GM03348 (cell line): ENCODE measurements around the gene PPAT.
"Not testable (repeated sequence)": the region's sequence is repeated elsewhere in the genome, so short reads cannot be mapped to it uniquely, and the experiment has no call there.

Experiments
- DNase-seq: peaks from one replicate; pipeline ENCODE4 v3.0.0; 2012; ENCODE audit warnings: low spot score

PPAT gene

GRCh38 chr4:56386091-56386490 is 49.3 kb downstream of the PPAT start:
- DNase-seq: no peak

GRCh38 chr4:56375458-56375857 is 60.0 kb downstream of the PPAT start:
- no peak for DNase-seq

- DNase-seq: no peak
Measured at GRCh38 chr4:56374956-56375355, 60.5 kb downstream of the PPAT start.

- DNase-seq: no peak
Measured at GRCh38 chr4:56372774-56373173, 62.6 kb downstream of the PPAT start.

GRCh38 chr4:56371426-56372220 is 63.8 kb downstream of the PPAT start:
- no peak for DNase-seq

- no peak for DNase-seq
Measured at GRCh38 chr4:56370377-56370776, 65.0 kb downstream of the PPAT start.

GRCh38 chr4:56362981-56363380 is 72.4 kb downstream of the PPAT start:
- DNase-seq: not testable (repeated sequence)

GRCh38 chr4:56360071-56360470 is 75.3 kb downstream of the PPAT start:
- no peak for DNase-seq

- DNase-seq: no peak
Measured at GRCh38 chr4:56356650-56357049, 78.8 kb downstream of the PPAT start.

GRCh38 chr4:56348576-56348975 is 86.8 kb downstream of the PPAT start:
- DNase-seq: no peak

- DNase-seq: no peak
Measured at GRCh38 chr4:56345458-56345857, 90.0 kb downstream of the PPAT start.
